Measurements from ENCODE around the gene TNC.

DNA sequence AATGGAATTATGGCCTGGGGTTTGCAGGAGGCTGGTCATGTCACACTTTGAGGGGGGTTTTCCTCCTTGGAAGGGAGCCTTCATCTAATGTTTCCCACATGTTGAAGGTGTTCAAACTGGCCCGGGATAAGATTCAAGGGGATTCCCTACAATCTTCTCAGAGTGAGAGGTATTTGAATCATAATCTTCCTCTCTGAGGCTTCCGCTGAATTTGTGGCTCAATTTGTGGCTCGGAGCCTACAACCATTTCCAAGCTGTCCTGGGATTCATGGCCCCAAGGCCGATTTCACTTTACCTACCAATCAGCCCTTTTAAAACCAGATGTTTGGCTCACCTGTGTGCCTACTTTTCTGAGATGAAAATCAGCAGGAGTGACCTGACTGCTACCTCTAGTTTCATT, 3.9 kb downstream of the TNC start:
- TF ChIP-seq POLR2A (IDR thresholded peaks at IDR 0.05): no peak
- TF ChIP-seq, protein P1, sequence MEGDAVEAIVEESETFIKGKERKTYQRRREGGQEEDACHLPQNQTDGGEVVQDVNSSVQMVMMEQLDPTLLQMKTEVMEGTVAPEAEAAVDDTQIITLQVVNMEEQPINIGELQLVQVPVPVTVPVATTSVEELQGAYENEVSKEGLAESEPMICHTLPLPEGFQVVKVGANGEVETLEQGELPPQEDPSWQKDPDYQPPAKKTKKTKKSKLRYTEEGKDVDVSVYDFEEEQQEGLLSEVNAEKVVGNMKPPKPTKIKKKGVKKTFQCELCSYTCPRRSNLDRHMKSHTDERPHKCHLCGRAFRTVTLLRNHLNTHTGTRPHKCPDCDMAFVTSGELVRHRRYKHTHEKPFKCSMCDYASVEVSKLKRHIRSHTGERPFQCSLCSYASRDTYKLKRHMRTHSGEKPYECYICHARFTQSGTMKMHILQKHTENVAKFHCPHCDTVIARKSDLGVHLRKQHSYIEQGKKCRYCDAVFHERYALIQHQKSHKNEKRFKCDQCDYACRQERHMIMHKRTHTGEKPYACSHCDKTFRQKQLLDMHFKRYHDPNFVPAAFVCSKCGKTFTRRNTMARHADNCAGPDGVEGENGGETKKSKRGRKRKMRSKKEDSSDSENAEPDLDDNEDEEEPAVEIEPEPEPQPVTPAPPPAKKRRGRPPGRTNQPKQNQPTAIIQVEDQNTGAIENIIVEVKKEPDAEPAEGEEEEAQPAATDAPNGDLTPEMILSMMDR (IDR thresholded peaks at IDR 0.05): no peak
